CD4-positive, alpha-beta T cell (primary cell): ENCODE measurements around the gene C2orf92. TPM values are rescaled to one million over a fixed set of nuclear protein-coding genes. Genes with fewer than 3 reads are reported as not detected.

Source experiments
- ATAC-seq: fragments of 200-7000 bp; cut with Tn5 transposase; one replicate; pipeline ENCODE4 v1.10.0; 2022; ENCODE audit warnings: mild to moderate bottlenecking; ENCODE audit not compliant: poor library complexity
- CTCF ChIA-PET: fragments of 350-600 bp; sonication (Branson Sonifier 250); formaldehyde crosslinking; loops from one replicate; lab custom pipeline; 2021; ENCODE audit warnings: antibody characterized with exemption, inconsistent platforms; lab: Charles Lee
- POLR2A ChIA-PET: fragments of 350-600 bp; sonication (Branson Sonifier 250); formaldehyde crosslinking; loops from one replicate; lab custom pipeline; 2021; ENCODE audit warnings: antibody characterized with exemption, inconsistent platforms; lab: Charles Lee
- DNase-seq, 14 experiments: peaks; one replicate each; pipeline ENCODE4 v3.0.0-alpha.2; 2013 to 2020; ENCODE audit warnings: mixed read lengths in 2 of 14
- H3K27ac ChIP-seq, 2 donors: one replicate each; pipeline versions ENCODE4 v1.5.1 to v1.7.0; 2013; ENCODE audit warnings: low read length in 2 of 2, low read depth in 1 of 2, mild to moderate bottlenecking in 1 of 2
- H3K27me3 ChIP-seq, 2 experiments: 1 replicate in 1 of 2; 2 replicates in 1 of 2; pipeline versions ENCODE4 v1.6.1 to v1.7.0; 2013; ENCODE audit warnings: low read length in 2 of 2, control low read depth in 1 of 2, mild to moderate bottlenecking in 1 of 2, moderate library complexity in 1 of 2; ENCODE audit not compliant: insufficient read depth in 2 of 2, control insufficient read depth in 1 of 2
- H3K36me3 ChIP-seq: one replicate; pipeline ENCODE4 v1.6.1; 2013; ENCODE audit warnings: low read length, control low read depth; ENCODE audit not compliant: insufficient read depth
- H3K4me1 ChIP-seq: one replicate; pipeline ENCODE4 v1.6.1; 2013; ENCODE audit warnings: low read length, control low read depth; ENCODE audit not compliant: insufficient read depth
- H3K4me3 ChIP-seq: one replicate; pipeline ENCODE4 v1.5.1; 2013; ENCODE audit warnings: mild to moderate bottlenecking, low read length, moderate library complexity
- H3K9me3 ChIP-seq, 2 experiments: 1 replicate in 1 of 2; 2 replicates in 1 of 2; pipeline versions ENCODE4 v1.6.1 to v1.7.0; 2013; ENCODE audit warnings: low read length in 2 of 2, mild to moderate bottlenecking in 2 of 2, control low read depth in 1 of 2, moderate library complexity in 1 of 2; ENCODE audit not compliant: control insufficient read depth in 1 of 2, insufficient read depth in 1 of 2
- H3K27ac Mint-ChIP-seq: one replicate; pipeline ENCODE4 v1.8.0; 2020; ENCODE audit warnings: mixed read lengths
- H3K27me3 Mint-ChIP-seq: one replicate; pipeline ENCODE4 v1.8.0; 2021; ENCODE audit warnings: mixed read lengths
- H3K36me3 Mint-ChIP-seq: one replicate; pipeline ENCODE4 v1.8.0; 2021; ENCODE audit warnings: low read depth, mixed read lengths
- H3K4me1 Mint-ChIP-seq: one replicate; pipeline ENCODE4 v1.8.0; 2021; ENCODE audit warnings: low read depth, mixed read lengths
- H3K4me3 Mint-ChIP-seq: one replicate; pipeline ENCODE4 v1.8.0; 2020; ENCODE audit warnings: mild to moderate bottlenecking, mixed read lengths
- H3K9me3 Mint-ChIP-seq: one replicate; pipeline ENCODE4 v1.8.0; 2020; ENCODE audit warnings: mixed read lengths
- intact Hi-C, 2 experiments: fragments of 100-400 bp; cut with DNase I in 1 of 2; cut with micrococcal nuclease in 1 of 2; formaldehyde crosslinking; loops; one replicate each; pipeline versions ENCODE4 v1.15.1 to v1.9.0; 2023 to 2025; cut with DNase I, micrococcal nuclease
- total RNA-seq, 174 experiments: library from RNA in 2 of 174; stranded (reverse) in 2 of 174; gene quantifications; one replicate each; pipeline ENCODE4 v1.2.3 and lab custom pipeline; 2021 to 2026
- TF ChIP-seq, protein P1 (sequence below): fragments of 200-600 bp; IDR thresholded peaks from one replicate; pipeline ENCODE4 v1.8.0; 2022; ENCODE audit warnings: antibody characterized with exemption, mild to moderate bottlenecking

C2orf92 gene
- total RNA-seq, 2 experiments from 2014 or later: 12.4 to 13.4 TPM

DNA sequence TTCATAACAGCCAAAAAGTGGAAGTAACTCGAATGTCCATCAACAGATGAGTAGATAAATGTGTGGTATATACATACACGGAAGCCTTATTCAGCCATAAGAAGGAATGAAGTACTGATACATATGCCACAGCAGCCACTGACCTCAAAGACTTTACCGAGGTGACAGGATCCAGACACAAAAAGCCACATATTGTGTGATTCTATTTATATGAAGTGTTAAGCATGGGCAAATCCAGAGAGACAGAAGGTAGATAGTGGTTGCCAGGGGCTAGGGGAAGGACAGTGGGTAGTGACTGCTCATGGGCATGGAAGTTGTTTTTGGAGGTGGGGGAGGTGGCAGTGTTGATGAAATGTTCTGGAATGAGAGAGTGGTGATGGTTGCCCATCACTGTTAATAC lies 77.8 kb downstream of the C2orf92 start:
- Mint-ChIP-seq H3K9me3 (no peaks in the 10 kb centered on the region), H3K4me1 (peaks cover 56% of the 10 kb centered on the region), H3K36me3 (peaks cover 13% of the 10 kb centered on the region), H3K27ac (peak overlapping the region; percentile 4), H3K27me3 (no peaks in the 10 kb centered on the region), H3K4me3 (no peak overlapping the region)
- no peaks in the 10 kb centered on the region for H3K9me3 ChIP-seq
- no peak overlapping the region for H3K4me3 ChIP-seq
- TF ChIP-seq, protein P1, sequence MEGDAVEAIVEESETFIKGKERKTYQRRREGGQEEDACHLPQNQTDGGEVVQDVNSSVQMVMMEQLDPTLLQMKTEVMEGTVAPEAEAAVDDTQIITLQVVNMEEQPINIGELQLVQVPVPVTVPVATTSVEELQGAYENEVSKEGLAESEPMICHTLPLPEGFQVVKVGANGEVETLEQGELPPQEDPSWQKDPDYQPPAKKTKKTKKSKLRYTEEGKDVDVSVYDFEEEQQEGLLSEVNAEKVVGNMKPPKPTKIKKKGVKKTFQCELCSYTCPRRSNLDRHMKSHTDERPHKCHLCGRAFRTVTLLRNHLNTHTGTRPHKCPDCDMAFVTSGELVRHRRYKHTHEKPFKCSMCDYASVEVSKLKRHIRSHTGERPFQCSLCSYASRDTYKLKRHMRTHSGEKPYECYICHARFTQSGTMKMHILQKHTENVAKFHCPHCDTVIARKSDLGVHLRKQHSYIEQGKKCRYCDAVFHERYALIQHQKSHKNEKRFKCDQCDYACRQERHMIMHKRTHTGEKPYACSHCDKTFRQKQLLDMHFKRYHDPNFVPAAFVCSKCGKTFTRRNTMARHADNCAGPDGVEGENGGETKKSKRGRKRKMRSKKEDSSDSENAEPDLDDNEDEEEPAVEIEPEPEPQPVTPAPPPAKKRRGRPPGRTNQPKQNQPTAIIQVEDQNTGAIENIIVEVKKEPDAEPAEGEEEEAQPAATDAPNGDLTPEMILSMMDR: no peak
- DNase-seq (peak in 1 of 14 experiments; percentile 58), ATAC-seq (no peak)
- ChIA-PET POLR2A (interaction anchor here (1.7 to 3.3 kb wide), 2 partner anchors 29 to 34 kb away, joined by 6 to 18 read pairs; partner anchors contain the start of gene ZAP70), CTCF (interaction anchor here (2.1 kb wide), 1 partner anchor 38 kb away, joined by 23 read pairs; no protein-coding TSS in a partner anchor)
- H3K27me3 ChIP-seq: no peaks in the 10 kb centered on the region
- peaks cover 5% of the 10 kb centered on the region for H3K36me3 ChIP-seq
- H3K27ac ChIP-seq: no peak overlapping the region
- intact Hi-C loops: no loop called here
- H3K4me1 ChIP-seq: peaks cover 50% of the 10 kb centered on the region

DNA sequence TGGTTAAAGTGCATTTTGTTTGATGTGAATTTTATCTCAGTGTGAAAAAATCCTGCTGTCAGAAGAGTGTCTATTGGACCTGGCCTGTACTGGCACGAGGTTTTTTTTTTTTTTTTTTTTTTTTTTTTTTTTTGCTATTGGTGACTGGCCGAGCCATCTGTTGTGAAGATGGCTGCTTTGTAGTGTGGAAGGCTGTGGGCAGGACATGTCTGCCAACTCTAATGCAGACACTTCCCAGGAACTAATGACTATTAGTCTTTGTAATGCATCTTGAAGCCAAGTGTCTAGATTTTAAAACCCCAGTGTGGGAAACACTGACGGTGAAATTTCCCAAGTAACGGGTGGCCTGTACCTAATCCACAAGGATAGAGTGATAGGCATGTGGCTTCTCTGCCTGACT lies 78.2 kb downstream of the C2orf92 start:
- intact Hi-C loops: loop anchor here (1.0 kb wide), 2 partner anchors 37 to 47 kb away; no protein-coding TSS in a partner anchor
- ATAC-seq: no peak
- no peaks in the 10 kb centered on the region for H3K9me3 Mint-ChIP-seq
- peaks cover 13% of the 10 kb centered on the region for H3K36me3 Mint-ChIP-seq
- Histone ChIP-seq H3K4me1 (peaks cover 46% of the 10 kb centered on the region), H3K4me3 (no peak overlapping the region), H3K36me3 (peaks cover 5% of the 10 kb centered on the region), H3K27me3 (no peaks in the 10 kb centered on the region), H3K27ac (no peak overlapping the region), H3K9me3 (no peaks in the 10 kb centered on the region)
- TF ChIP-seq, protein P1: no peak
- POLR2A ChIA-PET: interaction anchor here (1.5 to 3.3 kb wide), 3 partner anchors 29 to 34 kb away, joined by 6 to 18 read pairs (median 6); partner anchors contain the start of gene ZAP70
- no peak overlapping the region for H3K4me3 Mint-ChIP-seq
- peak overlapping the region; percentile 4 for H3K27ac Mint-ChIP-seq
- H3K4me1 Mint-ChIP-seq: peaks cover 52% of the 10 kb centered on the region
- CTCF ChIA-PET: interaction anchor here (0.7 to 2.1 kb wide), 6 partner anchors 29 to 157 kb away, joined by 3 to 23 read pairs (median 6); partner anchors contain the start of gene ZAP70
- H3K27me3 Mint-ChIP-seq: no peaks in the 10 kb centered on the region
- no peak for DNase-seq

DNA sequence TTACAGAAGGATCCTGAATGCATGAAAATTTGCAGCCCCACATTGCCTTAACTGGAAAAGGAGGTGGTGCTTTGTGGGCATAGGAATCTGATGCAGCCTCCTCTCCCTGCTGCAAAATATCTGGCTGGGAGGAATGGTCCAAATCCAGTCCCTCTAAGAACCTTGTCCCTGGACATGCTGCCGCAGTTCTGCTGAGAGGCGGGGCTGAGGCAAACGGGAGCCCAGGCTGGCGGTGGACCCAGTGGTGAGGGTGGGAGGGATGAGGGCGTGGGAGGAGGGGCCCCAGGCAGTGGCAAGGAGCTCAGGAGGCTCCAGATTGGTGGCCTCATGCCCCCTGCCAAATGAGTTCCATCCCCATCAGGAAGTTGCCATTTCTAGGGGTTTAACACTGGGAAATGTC lies 80.1 kb downstream of the C2orf92 start:
- H3K36me3 Mint-ChIP-seq: peaks cover 6% of the 10 kb centered on the region
- intact Hi-C loops: no loop called here

More for the DNA sequence above, 80.1 kb downstream of the C2orf92 start:
- Mint-ChIP-seq H3K27ac (no peak overlapping the region), H3K9me3 (no peaks in the 10 kb centered on the region), H3K27me3 (no peaks in the 10 kb centered on the region), H3K4me1 (peaks cover 34% of the 10 kb centered on the region), H3K4me3 (no peak overlapping the region)
- Histone ChIP-seq H3K4me1 (peaks cover 32% of the 10 kb centered on the region), H3K27me3 (no peaks in the 10 kb centered on the region), H3K4me3 (no peak overlapping the region), H3K27ac (no peak overlapping the region), H3K36me3 (peaks cover 5% of the 10 kb centered on the region), H3K9me3 (no peaks in the 10 kb centered on the region)
- POLR2A ChIA-PET: no interaction called here
- CTCF ChIA-PET: no interaction called here
- ATAC-seq: no peak
- no peak for DNase-seq
- TF ChIP-seq, protein P1: no peak
